Mesothelial cell of epicardium (in vitro differentiated cells): ENCODE measurements around the gene FNDC3A. TPM values are rescaled to one million over a fixed set of nuclear protein-coding genes. Genes with fewer than 3 reads are reported as not detected.
A peak's percentile ranks its signal among the peaks of the same experiment; 100 is the strongest.

Experiments used
- DNase-seq, 2 experiments: peaks; one replicate each; pipeline ENCODE4 v3.0.0; 2021; ENCODE audit warnings: low spot score in 2 of 2; ENCODE audit not compliant: unreplicated experiment in 2 of 2
- H3K27ac Mint-ChIP-seq: 2 replicates; pipeline ENCODE4 v1.8.0; 2021; ENCODE audit warnings: mixed read lengths
- H3K27me3 Mint-ChIP-seq: 2 replicates; pipeline ENCODE4 v1.8.0; 2021; ENCODE audit warnings: low read depth, mixed read lengths
- H3K36me3 Mint-ChIP-seq: 2 replicates; pipeline ENCODE4 v1.8.0; 2021; ENCODE audit warnings: mixed read lengths
- H3K4me1 Mint-ChIP-seq: 2 replicates; pipeline ENCODE4 v1.8.0; 2021; ENCODE audit warnings: mixed read lengths
- H3K4me3 Mint-ChIP-seq: 2 replicates; pipeline ENCODE4 v1.8.0; 2021; ENCODE audit warnings: mild to moderate bottlenecking, moderate library complexity, mixed read lengths
- H3K9me3 Mint-ChIP-seq: 2 replicates; pipeline ENCODE4 v1.8.0; 2021; ENCODE audit warnings: mixed read lengths
- CTCF ChIP-seq: fragments of 200-600 bp; sonication (generic); IDR thresholded peaks from one replicate; pipeline ENCODE4 v1.5.0; 2021; ENCODE audit warnings: antibody characterized with exemption; ENCODE audit not compliant: unreplicated experiment
- total RNA-seq: library from RNA; stranded (reverse); gene quantifications from 3 replicates; pipeline ENCODE4 v1.2.1, GENCODE V29; 2021

Gene FNDC3A
- total RNA-seq: 94.1 to 96.6 TPM (median 94.7 TPM) in 3 replicates

DNA sequence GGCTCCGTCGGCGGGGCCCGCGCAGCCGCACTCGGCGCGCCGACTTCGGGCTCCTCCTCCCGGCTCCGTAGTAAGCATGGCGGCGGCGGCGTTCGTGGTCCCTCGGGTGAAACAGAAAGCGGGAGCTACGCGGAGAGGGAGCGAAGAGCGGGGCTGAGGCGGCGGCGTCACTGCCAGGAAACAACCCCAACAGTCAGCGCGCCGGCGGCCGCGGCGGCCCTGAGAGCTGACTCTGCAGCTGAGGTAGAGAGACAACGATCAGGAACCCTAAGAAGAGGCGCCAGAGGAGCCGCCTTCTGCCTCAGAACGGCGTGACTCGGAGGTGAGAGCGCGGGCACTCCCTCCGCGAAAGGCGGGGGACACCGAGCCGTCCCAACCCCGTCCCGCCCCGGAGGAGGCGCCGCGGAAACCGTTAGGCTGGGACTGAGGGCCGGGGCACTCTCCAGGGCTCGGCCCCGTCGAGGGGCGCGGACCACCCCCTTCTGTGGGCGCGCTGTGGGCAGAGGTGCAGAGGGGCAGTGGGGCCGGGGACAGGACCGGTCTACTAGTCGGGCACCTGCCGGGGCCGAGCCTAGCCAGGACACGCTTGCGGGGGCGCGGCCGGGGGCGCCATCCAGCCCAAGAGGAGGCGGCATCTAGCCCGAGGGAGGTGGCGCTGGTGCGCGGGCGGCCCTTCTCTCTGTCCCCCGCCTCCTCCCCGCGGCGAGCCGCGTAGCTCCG lies at the start of gene FNDC3A:
TSS of gene FNDC3A (plus strand) at position 57 of the 720 bp plus-strand sequence. CDS start 30,279 bp downstream, outside the sequence.
- no peak for TF ChIP-seq CTCF
- Mint-ChIP-seq H3K27ac (peak within 1 kb of the TSS; percentile 98), H3K27me3 (peaks cover 9% of the 10 kb centered on the region), H3K4me3 (peak within 1 kb of the TSS; percentile 88), H3K36me3 (peaks cover 5% of the 10 kb centered on the region), H3K9me3 (peaks cover 11% of the 10 kb centered on the region), H3K4me1 (peaks cover 38% of the 10 kb centered on the region)
- peak; percentile 76 to 85 for DNase-seq

DNA sequence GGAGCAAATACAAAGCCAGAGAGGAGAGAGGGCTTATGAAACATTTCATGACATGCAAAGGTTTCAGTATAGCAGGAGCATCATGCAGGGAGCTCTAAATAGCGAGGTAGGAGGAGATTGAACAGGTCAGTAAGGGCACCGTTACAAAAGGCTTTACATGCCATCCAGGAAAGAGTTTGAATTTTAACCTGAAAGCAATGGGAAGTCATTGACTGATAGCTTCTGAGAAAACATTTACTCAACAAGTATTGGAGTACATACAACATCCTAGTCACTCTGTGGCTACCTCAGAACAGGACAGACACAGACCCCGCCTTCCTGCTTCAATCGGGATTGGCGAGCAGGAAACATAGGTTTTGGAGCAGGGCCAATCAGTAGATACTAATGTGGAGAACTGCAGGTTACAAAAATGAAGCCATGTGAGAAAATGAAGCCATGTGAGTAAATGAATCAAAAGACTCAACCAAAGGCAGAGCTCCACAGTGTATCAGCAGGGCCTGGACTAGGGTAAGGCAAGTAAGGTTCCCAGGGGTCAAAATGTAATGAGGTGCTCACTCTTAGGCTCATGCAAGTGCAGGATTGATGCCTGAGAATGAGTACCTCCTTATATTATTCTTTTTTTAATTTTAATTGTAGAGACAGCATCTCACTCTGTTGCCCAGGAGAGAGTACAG lies 46.8 kb upstream of the FNDC3A start:
- no peaks in the 10 kb centered on the region for H3K36me3 Mint-ChIP-seq
- H3K4me1 Mint-ChIP-seq: no peaks in the 10 kb centered on the region
- H3K27ac Mint-ChIP-seq: no peak overlapping the region

DNA sequence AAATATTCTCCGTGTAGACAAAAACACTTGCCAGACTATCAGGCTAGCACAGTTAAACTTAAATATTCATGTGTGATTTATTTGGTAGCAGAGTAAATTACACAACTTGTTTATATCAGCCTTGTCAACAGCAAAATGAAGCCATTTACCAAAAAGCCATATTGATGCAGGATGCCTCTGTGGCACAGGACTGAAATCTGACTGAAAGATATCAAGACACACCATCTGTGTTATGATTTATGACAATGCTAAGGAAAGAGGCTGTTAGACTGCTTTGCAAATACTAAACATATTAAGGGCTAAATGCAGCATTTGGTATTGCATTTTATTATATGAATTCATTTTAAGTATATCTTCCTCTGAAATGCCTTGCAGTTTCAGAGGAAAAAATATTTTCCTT lies 44.8 kb upstream of the FNDC3A start:
- Mint-ChIP-seq H3K27ac (no peak overlapping the region), H3K4me1 (no peaks in the 10 kb centered on the region), H3K9me3 (peaks cover 26% of the 10 kb centered on the region), H3K36me3 (no peaks in the 10 kb centered on the region), H3K4me3 (no peak overlapping the region), H3K27me3 (peaks cover 2% of the 10 kb centered on the region)
- no peak for TF ChIP-seq CTCF
- DNase-seq: no peak

More for the DNA sequence above, 46.8 kb upstream of the FNDC3A start:
- DNase-seq: no peak
- peaks cover 12% of the 10 kb centered on the region for H3K9me3 Mint-ChIP-seq
- TF ChIP-seq CTCF: no peak
- no peak overlapping the region for H3K4me3 Mint-ChIP-seq
- peaks cover 2% of the 10 kb centered on the region for H3K27me3 Mint-ChIP-seq

- no peak for DNase-seq
- H3K27me3 Mint-ChIP-seq: peaks cover 3% of the 10 kb centered on the region
- peaks cover 19% of the 10 kb centered on the region for H3K9me3 Mint-ChIP-seq
- peaks cover 3% of the 10 kb centered on the region for H3K4me1 Mint-ChIP-seq
- no peak overlapping the region for H3K4me3 Mint-ChIP-seq
- H3K36me3 Mint-ChIP-seq: no peaks in the 10 kb centered on the region
- no peak overlapping the region for H3K27ac Mint-ChIP-seq
- no peak for TF ChIP-seq CTCF
Observed at GRCh38 chr13:48938308-48938943, 37.3 kb upstream of the FNDC3A start.

- peaks cover 3% of the 10 kb centered on the region for H3K27me3 Mint-ChIP-seq
- no peak for TF ChIP-seq CTCF
Observed at GRCh38 chr13:48939728-48940127, 36.0 kb upstream of the FNDC3A start.

More at GRCh38 chr13:48939728-48940127, 36.0 kb upstream of the FNDC3A start:
- Mint-ChIP-seq H3K4me1 (peaks cover 3% of the 10 kb centered on the region), H3K4me3 (no peak overlapping the region), H3K36me3 (no peaks in the 10 kb centered on the region), H3K27ac (no peak overlapping the region), H3K9me3 (peaks cover 6% of the 10 kb centered on the region)
- DNase-seq: no peak
